ENCODE measurements around the gene CNTN4.
A peak's percentile ranks its signal among the peaks of the same experiment; 100 is the strongest.

The CNTN4 gene

GRCh38 chr3:2423143-2423542 is 324.5 kb downstream of the CNTN4 start:
- DNase-seq = no peak

- no peak for DNase-seq
Observed at GRCh38 chr3:2441558-2441957, 342.9 kb downstream of the CNTN4 start.

- no peak for DNase-seq
Observed at GRCh38 chr3:2446146-2446545, 347.5 kb downstream of the CNTN4 start.

- DNase-seq = peak; percentile 79
Observed at GRCh38 chr3:2452249-2452648, 353.6 kb downstream of the CNTN4 start.

GRCh38 chr3:2454865-2455264 is 356.2 kb downstream of the CNTN4 start:
- no peak for DNase-seq

- no peak for DNase-seq
Observed at GRCh38 chr3:2456788-2457187, 358.1 kb downstream of the CNTN4 start.

GRCh38 chr3:2458816-2459215 is 360.1 kb downstream of the CNTN4 start:
- DNase-seq = no peak

- DNase-seq = no peak
Observed at GRCh38 chr3:2465842-2466241, 367.2 kb downstream of the CNTN4 start.

GRCh38 chr3:2468816-2469215 is 370.1 kb downstream of the CNTN4 start:
- no peak for DNase-seq

- DNase-seq = no peak
Observed at GRCh38 chr3:2476996-2477395, 378.3 kb downstream of the CNTN4 start.

- DNase-seq = peak; percentile 13
Observed at GRCh38 chr3:2477620-2478019, 379.0 kb downstream of the CNTN4 start.

GRCh38 chr3:2484162-2485026 is 385.7 kb downstream of the CNTN4 start:
- DNase-seq = no peak

GRCh38 chr3:2485027-2485375 is 386.3 kb downstream of the CNTN4 start:
- no peak for DNase-seq

GRCh38 chr3:2495746-2496145 is 397.1 kb downstream of the CNTN4 start:
- DNase-seq = no peak

GRCh38 chr3:2504912-2505311 is 406.2 kb downstream of the CNTN4 start:
- no peak for DNase-seq

- DNase-seq = no peak
Observed at GRCh38 chr3:2506776-2507175, 408.1 kb downstream of the CNTN4 start.

- DNase-seq = no peak
Observed at GRCh38 chr3:2510591-2511145, 412.0 kb downstream of the CNTN4 start.

GRCh38 chr3:2511356-2511755 is 412.7 kb downstream of the CNTN4 start:
- DNase-seq = peak; percentile 93

- no peak for DNase-seq
Observed at GRCh38 chr3:2512881-2513280, 414.2 kb downstream of the CNTN4 start.

GRCh38 chr3:2513986-2514385 is 415.3 kb downstream of the CNTN4 start:
- DNase-seq = no peak

- no peak for DNase-seq
Observed at GRCh38 chr3:2516762-2517441, 418.2 kb downstream of the CNTN4 start.

- no peak for DNase-seq
Observed at GRCh38 chr3:2517500-2518172, 419.0 kb downstream of the CNTN4 start.

- no peak for DNase-seq
Observed at GRCh38 chr3:2523281-2523836, 424.7 kb downstream of the CNTN4 start.
